ENCODE results near the gene VIM.

Gene VIM

DNA sequence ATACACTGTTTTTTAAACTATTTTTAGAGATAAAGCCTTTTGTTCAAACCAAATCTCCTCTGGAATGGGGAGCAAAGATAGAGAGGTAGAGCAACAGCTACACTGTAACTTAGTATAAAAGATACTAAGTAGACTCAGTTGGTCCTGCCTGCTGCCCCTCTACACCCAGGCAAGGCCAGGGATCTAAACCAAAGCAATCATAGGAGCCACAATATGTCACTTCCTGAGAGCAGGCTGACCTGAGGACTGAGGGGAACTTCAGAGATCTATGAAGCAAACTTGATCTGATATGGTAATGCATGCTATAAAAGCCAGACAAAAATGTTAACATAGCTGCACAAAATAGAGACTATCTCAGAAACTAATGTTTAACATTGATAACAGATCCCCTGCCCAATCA lies 19.6 kb upstream of the VIM start:
- DNase-seq (ENCODE audit: low read depth) = no peak

DNA sequence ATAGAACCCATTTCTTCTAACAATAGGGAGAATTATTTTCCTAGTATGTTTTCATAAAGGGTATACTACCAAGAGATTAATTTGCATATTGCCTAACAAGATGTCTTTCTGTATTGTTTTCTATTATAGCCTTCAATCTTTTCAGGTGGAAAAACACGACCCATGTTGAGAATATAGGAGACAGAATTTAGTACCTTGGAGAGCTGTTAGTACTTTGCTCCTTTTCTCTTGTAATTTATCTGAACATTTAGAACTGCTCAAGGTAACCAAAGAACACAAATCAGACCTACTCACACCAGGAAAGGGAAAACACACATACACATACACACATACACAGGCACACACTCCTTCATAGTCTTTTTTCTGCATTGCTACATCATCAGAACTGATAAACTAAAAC lies 18.7 kb upstream of the VIM start:
- DNase-seq (ENCODE audit: low read depth) = no peak
- H3K4me3 ChIP-seq (ENCODE audit: low read depth, low read length) = no peak overlapping the region

More for the DNA sequence above, 19.6 kb upstream of the VIM start:
- no peak overlapping the region for H3K4me3 ChIP-seq (ENCODE audit: low read depth, low read length)

DNA sequence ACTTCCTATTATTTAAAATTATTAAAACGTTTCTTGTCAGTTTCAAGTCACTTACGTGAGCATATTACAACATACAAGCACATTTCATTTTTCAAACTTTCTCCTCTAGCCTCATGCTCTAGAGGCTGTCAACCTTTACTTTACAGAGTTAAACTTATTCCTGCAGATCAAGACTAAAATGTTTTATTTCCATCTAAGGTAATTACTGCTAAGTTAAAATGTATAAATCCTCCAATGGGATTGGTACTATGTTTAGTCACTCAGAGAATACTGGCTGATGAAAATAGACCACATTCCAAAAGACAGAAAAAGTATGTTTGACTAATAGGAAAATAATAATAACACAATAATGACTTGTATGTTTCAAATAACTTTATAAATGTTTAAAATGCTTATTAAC lies 18.2 kb upstream of the VIM start:
- H3K4me3 ChIP-seq (ENCODE audit: low read depth, low read length) = no peak overlapping the region

DNA sequence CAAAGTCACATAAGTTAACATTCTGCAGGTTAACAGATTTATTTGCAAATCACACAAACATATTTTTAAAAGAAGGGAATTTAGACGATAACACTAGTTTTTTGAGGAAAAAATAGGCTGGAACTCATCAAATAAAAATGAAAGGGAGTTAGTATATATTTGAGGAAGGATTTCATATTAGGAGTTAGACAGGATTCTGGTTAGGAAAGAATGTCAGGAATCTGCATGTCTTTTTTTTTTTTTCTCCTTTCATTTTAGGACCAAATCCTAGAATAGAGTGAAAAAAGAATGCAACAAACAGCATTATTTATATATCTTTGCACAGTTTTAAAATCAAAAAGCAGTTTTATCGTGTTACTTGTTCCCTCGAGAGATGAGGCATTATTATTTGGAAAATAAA lies 17.7 kb upstream of the VIM start:
- no peak for DNase-seq (ENCODE audit: low read depth)

More for the DNA sequence above, 18.2 kb upstream of the VIM start:
- DNase-seq (ENCODE audit: low read depth) = no peak

DNA sequence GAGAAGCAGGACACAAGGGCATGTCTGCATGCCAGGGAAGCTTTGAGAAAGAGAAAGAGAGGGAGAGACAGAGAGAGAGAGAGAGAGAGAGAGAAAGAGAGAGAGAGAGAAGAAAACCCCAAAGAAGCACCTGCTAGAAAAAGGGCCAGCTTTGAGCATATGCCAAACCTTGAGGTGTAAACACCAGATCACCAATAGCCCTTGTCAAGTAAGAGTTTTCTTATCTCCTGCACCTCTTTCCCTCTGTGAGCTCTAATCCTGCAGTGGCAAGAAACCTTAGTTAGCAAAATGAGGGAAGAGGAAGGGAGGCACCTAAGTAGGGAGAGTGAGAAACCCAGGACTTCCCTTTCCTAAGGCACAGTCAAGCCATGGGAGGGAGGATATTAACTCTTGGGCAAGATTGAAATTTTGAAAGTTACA lies 15.2 kb upstream of the VIM start:
- H3K4me3 ChIP-seq (ENCODE audit: low read depth, low read length) = no peak overlapping the region
- DNase-seq (ENCODE audit: low read depth) = no peak

More for the DNA sequence above, 17.7 kb upstream of the VIM start:
- no peak overlapping the region for H3K4me3 ChIP-seq (ENCODE audit: low read depth, low read length)

DNA sequence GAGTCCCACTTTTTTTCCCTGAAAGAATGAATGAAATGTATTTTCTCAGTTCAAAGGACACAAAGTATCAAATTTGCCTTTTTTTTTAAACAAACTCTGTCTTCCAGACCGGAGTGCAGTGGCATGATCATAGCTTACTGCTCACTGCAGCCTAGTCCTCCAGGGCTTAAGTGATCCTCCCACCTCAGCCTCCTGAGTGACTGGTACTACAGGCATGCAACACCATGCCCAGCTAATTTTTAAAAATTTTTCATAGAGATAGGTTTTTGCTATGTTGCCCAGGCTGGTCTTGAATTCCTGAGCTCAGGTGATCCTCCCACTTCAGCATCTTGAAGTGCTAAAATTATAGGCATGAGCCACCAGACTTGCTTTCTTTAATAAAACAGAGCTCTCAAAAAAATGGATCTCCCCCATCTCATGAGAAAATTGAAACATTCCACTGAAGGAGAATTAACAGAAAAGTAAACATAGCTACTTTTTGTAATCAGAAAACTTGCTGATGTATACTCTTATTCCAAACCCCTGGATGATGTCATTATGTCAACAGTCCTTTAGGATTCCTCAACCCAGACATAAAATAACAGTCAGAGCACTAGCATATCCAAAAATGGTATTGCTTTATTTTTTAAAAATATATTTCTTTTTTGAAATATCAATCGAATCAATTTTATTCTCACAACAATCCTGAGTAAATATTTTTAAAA lies 14.2 kb upstream of the VIM start:
- H3K4me3 ChIP-seq (ENCODE audit: low read depth, low read length) = no peak overlapping the region
- DNase-seq (ENCODE audit: low read depth) = no peak

DNA sequence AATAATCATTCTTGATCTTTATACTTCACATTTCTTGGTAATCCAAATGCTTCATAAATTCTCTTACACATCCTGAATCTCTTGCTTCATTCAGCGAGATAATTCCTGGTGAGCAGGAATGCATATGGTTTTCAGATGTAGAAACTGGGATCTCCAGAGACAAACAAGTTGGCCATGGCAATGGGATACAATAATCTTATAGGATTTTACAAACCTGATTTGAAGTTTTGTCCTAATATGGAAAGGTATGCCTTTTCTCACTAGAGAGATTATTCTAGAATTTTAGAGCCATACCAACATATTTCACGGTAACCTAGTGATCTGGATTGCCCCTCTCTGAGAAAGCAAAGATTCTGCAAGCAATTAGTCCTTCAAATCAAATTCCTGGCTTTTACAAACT lies 13.5 kb upstream of the VIM start:
- H3K4me3 ChIP-seq (ENCODE audit: low read depth, low read length) = peak overlapping the region; percentile 29
- DNase-seq (ENCODE audit: low read depth) = no peak

DNA sequence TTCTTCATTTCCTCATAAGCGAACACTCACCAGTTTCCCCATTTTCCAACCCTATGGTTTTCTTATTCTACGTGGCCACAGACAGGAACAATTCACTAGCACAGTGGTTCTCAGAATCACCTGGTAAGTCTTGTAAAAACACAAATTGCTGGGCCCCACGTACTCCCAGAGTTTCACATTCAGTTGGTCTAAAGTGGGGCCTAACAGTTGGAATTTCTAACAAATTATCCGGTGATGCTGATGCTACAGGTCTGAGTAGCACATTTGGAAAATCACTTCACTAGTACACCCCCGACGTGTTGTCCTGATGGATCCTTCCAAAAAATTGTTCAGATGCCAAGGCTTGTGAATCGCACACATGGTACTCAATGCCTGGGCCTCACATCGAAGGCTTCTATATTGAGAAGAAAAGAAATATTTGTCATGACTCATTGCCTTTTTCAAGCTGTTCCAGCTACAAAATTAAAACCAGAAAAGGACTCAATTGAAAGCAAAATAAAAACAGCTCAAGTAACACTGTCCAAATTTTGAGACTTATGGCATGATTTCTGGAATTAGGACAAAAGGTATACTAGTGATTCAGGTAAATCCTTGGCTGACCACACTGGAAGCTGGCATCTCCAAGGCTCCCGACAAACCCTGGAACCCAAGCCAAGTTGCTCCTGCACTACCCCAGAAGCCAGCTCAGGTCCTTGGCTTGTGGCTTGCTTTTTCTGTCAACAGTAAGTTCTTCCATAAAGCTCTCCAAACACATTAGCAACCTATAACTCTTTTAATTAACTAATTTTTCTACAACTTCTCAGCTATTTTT lies 12.9 kb upstream of the VIM start:
- H3K4me3 ChIP-seq (ENCODE audit: low read depth, low read length) = peak overlapping the region; percentile 29
- DNase-seq (ENCODE audit: low read depth) = peak; percentile 97

DNA sequence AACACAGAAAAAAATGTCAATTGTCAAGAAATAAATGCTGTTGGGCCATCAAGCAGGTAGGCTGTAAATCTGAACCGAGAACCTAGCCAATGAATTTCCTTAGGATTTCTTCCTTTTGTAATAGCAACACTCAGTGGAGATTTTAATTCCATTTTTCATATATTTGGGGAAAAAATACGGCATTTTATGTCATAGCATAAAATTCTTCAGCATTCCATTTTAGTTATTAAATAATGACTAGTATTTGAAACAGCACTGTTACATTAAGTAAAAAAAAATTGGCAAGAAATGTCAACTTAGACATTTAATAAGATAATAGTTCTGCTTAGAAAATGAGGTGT lies 12.3 kb upstream of the VIM start:
- peak overlapping the region; percentile 26 for H3K4me3 ChIP-seq (ENCODE audit: low read depth, low read length)
- DNase-seq (ENCODE audit: low read depth) = no peak

DNA sequence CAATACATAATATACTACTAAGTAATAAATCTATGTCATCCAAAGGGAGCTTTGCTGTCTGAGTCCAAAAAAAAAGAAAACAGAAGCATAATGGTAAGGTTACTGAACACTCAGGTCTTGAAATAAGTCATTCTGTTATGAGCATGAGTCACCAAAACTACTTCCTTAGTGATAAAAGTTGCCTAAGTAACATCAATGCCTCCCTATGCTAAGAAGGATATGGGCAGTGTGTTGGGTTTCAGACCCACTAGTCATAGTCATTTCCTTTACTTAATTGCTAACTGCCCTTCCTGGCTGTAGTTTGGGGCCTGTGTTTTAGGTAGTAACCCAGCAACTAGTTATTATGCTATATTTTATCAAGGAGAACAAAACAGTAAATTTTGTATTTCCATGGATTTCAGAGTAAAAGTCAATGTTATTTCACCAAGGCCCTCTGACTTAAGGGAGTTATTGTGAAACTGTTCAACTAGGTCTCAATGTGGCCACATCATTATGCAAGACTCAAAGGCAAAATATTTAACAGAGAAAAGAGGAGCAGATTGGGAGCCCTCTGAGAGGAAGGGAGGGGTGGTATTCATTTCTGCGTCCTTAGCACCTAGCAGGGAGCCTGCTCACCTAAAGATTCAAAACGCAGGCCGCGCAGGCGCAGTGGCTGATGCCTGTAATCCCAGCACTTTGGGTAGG lies 11.7 kb upstream of the VIM start:
- peak; percentile 94 for DNase-seq (ENCODE audit: low read depth)
- no peak overlapping the region for H3K4me3 ChIP-seq (ENCODE audit: low read depth, low read length)

DNA sequence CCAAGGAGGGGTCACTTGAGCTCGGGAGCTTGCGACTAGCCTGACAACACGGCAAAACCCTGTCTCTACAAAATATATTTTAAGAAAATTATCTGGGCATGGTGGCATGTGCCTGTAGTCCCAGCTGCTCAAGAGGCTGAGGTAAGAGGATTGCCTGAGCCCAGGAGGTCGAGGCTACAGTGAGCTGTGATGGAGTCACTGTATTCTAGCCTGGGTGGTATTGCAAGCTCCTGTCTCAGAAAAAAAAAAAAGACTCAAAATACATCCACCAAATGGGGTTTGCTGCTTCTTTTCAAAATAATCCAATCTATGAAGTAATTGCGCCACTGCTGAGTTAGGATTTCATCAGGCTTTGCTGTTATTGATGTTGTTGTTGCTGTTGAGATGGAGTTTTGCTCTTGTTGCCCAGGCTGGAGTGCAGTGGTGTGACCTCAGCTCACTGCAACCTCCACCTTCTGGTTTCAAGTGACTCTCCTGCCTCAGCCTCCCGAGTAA lies 11.1 kb upstream of the VIM start:
- DNase-seq (ENCODE audit: low read depth) = no peak
- H3K4me3 ChIP-seq (ENCODE audit: low read depth, low read length) = no peak overlapping the region

DNA sequence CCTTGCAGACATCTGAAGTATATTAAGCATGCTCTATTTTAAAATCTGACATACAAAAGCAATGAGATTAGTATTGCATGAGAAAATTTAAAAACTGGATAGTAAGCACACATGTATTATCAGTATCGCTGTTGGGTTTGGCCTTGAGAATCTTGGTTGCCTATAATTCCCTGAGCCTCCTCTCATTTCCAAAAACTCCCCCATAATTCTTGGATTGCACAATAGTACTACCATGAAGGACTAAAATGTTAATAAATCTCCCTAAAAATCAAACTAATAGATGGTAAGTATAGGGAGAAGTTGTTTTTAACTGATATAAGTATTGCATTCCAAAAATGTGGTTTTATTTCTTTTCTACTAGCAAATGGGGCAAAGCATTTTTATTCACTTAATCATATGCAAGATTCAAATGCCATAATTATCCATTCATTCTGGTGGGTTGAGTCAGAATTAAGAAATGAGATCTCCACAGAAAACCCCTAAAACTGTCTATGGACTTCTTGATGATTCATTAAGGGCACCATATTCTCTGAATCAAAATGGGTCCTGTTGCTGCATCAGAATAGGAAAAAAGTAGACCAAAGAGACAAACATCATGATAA lies 10.3 kb upstream of the VIM start:
- no peak for DNase-seq (ENCODE audit: low read depth)
- H3K4me3 ChIP-seq (ENCODE audit: low read depth, low read length) = no peak overlapping the region

DNA sequence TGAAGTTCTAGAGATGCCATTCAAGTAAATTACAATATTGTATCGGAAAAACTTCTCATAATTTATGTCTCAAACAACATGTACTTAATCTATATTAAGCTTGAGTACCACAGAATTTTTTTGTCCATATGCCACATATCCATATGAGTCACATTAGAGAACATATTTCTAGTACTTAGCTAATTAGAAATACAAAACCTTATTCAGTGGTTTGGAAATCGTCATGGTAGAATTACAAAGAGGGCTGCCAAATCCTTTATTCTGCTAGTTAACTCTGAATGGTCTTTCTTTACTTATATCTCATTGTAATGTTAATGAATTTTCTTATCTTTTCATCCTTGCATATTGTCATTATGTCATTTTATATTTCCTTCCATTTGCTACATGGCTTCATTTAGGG lies 9.0 kb upstream of the VIM start:
- no peak for DNase-seq (ENCODE audit: low read depth)
- H3K4me3 ChIP-seq (ENCODE audit: low read depth, low read length) = no peak overlapping the region

DNA sequence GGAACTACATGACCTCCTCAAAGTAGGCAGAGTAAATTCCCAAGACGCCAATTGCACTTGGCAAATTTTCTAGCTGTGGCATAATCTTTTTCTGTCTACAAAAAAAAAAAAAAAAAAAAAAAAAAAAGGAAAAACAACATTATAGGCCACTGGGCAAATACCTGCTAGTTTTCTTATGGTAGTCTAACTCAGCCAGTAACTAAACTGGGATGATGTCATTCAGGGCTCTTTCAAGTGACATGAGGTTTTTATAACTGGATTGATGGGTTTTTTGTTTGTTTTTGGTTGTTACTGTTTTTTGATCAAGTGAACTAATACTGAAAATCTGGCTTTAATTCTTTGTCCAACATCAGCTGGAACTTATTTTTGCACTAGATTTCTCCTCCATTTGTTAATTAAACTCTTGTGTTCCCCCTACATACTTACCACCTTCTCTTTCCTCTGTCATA lies 7.4 kb upstream of the VIM start:
- H3K4me3 ChIP-seq (ENCODE audit: low read depth, low read length) = no peak overlapping the region
- DNase-seq (ENCODE audit: low read depth) = no peak

DNA sequence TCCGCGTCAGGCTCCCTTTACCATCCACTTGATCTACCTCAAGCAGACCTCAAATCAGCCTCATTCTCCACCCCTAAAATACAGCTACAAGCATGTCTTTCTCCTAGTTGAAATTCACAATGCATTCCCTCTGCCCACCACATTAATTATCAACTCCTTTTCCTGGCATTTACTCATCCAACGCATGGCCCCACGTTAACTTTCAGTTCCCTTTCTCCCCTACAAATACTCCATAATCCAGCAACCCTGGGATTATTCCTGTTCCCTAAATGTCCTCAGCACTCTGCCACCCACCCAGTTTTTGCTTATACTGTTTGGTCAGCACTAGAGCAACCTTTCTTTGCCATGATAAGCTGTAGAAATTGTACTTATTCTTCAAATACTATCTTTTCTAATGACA lies 5.7 kb upstream of the VIM start:
- DNase-seq (ENCODE audit: low read depth) = no peak
- H3K4me3 ChIP-seq (ENCODE audit: low read depth, low read length) = no peak overlapping the region

DNA sequence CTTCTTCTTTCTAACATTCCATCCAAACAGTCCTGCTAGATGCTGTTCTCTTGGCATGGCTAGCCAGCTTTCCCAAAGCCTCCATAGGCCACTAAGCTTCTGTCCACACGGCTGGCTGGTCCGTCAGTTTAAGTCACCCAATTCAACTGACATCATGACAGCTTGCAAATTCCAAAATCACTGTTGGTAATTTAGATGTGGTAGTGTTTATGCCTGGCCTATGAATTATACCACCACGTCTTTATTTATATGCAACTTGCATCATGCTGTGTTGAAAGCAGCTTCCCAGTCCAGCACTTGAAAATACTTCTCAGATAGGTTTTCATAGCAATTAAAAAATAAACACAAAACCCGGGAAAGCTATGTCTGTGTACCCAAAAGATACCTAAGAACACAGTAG lies 2.2 kb upstream of the VIM start:
- no peak for DNase-seq (ENCODE audit: low read depth)
- H3K4me3 ChIP-seq (ENCODE audit: low read depth, low read length) = no peak overlapping the region

DNA sequence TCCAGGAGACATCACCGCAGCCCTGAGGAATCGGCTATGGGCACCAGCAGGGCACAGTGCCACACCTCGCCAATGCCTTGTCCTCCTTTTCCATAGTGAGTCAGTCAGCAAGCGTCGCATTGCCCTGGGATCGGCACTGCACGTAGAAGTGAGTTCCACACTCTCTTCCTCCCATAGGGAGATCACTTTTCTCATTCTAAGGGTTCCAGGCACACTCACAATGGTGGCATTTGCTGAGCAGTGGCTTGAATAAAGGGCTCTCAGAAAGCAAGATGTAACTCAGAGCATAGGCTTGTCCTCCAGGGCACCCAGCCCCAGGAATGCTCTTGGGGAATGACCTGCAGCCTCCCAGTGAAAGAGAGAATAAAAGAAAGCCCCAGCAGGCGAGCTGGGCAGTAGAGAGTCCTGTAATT lies 1.1 kb upstream of the VIM start:
- peak overlapping the region; percentile 5 for H3K4me3 ChIP-seq (ENCODE audit: low read depth, low read length)
- no peak for DNase-seq (ENCODE audit: low read depth)

DNA sequence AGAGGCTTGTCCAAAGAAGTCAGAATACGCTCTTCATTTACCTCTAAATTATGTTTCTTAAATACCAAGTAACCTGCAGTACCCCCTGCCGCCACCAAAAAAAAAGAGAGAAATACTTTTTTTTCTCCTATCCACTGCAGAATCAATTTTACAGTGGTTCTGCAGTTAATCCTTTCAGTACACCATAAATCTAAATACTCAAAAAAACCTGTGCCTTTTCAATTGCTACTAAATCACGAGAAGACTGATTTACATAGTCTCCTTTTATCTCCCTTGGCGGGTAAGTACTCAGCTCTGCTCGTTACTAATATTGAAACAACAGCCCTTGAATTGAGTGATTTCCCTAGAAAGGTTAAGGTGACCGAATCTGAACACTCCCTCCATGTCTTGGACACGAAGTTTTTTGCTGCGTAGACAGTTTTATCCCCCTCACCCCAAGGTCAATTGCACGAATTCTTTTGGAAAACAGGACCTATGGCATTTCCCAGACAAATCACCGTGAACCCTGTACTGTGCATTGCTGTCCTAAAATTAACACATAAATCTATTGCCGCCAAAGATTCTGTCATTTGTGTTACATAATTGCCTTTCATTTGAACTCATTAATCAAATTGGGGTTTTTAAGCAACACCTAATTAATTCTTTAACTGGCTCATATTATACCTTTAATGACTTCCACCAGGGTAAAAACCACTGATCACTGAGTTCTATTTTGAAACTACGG lies 512 bp upstream of the VIM start:
- H3K4me3 ChIP-seq (ENCODE audit: low read depth, low read length) = peak overlapping the region; percentile 97
- no peak for DNase-seq (ENCODE audit: low read depth)

DNA sequence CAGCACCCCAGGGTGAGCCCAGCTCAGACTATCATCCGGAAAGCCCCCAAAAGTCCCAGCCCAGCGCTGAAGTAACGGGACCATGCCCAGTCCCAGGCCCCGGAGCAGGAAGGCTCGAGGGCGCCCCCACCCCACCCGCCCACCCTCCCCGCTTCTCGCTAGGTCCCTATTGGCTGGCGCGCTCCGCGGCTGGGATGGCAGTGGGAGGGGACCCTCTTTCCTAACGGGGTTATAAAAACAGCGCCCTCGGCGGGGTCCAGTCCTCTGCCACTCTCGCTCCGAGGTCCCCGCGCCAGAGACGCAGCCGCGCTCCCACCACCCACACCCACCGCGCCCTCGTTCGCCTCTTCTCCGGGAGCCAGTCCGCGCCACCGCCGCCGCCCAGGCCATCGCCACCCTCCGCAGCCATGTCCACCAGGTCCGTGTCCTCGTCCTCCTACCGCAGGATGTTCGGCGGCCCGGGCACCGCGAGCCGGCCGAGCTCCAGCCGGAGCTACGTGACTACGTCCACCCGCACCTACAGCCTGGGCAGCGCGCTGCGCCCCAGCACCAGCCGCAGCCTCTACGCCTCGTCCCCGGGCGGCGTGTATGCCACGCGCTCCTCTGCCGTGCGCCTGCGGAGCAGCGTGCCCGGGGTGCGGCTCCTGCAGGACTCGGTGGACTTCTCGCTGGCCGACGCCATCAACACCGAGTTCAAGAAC lies 1.1 kb downstream of the VIM start:
- peak overlapping the region; percentile 97 for H3K4me3 ChIP-seq (ENCODE audit: low read depth, low read length)
- DNase-seq (ENCODE audit: low read depth) = peak; percentile 77

All from skeletal muscle cell (primary cell).